Liver (tissue), 9 donors: Measurements from ENCODE around the gene MDC1. TPM values are rescaled to one million over a fixed set of nuclear protein-coding genes. Genes with fewer than 3 reads are reported as not detected.

ENCODE experiments used
- DNase-seq: peaks from one replicate; pipeline ENCODE4 v3.0.0-alpha.2; 2017; ENCODE audit warnings: low spot score
- H3K27ac ChIP-seq, 2 donors: one replicate each; pipeline ENCODE4 v1.7.0; 2013; ENCODE audit warnings: inconsistent platforms in 2 of 2, low read length in 2 of 2, control low read depth in 1 of 2, low read depth in 1 of 2, mild to moderate bottlenecking in 1 of 2
- H3K27me3 ChIP-seq, 4 donors: one replicate each; pipeline versions ENCODE4 v1.6.1 to v1.7.0; 2013; ENCODE audit warnings: low read length in 3 of 4, inconsistent platforms in 1 of 4, mild to moderate bottlenecking in 1 of 4, moderate library complexity in 1 of 4; ENCODE audit not compliant: control insufficient read depth in 4 of 4, insufficient read depth in 4 of 4
- H3K36me3 ChIP-seq, 4 donors: one replicate each; pipeline versions ENCODE4 v1.6.1 to v1.7.0; 2013; ENCODE audit warnings: low read length in 3 of 4, mild to moderate bottlenecking in 3 of 4, low read depth in 1 of 4, moderate library complexity in 1 of 4; ENCODE audit not compliant: control insufficient read depth in 4 of 4, insufficient read depth in 3 of 4
- H3K4me1 ChIP-seq, 4 donors: one replicate each; pipeline versions ENCODE4 v1.6.1 to v1.7.0; 2013; ENCODE audit warnings: low read length in 3 of 4, mild to moderate bottlenecking in 3 of 4, moderate library complexity in 1 of 4; ENCODE audit not compliant: control insufficient read depth in 4 of 4, insufficient read depth in 4 of 4
- H3K4me3 ChIP-seq, 3 donors: one replicate each; pipeline versions ENCODE4 v1.6.1 to v1.7.0; 2013; ENCODE audit warnings: low read length in 3 of 3, control low read depth in 1 of 3, low read depth in 1 of 3, mild to moderate bottlenecking in 1 of 3
- H3K9ac ChIP-seq, 2 donors: one replicate each; pipeline ENCODE4 v1.7.0; 2013; ENCODE audit warnings: low read length in 2 of 2, mild to moderate bottlenecking in 2 of 2, moderate library complexity in 2 of 2, control low read depth in 1 of 2, low read depth in 1 of 2
- H3K9me3 ChIP-seq, 4 donors: one replicate each; pipeline versions ENCODE4 v1.6.1 to v1.7.0; 2013; ENCODE audit warnings: low read length in 3 of 4; ENCODE audit not compliant: control insufficient read depth in 4 of 4
- ATF3 ChIP-seq: IDR thresholded peaks from 2 replicates; pipeline ENCODE4 v1.6.1; 2016; ENCODE audit warnings: antibody characterized with exemption
- CTCF ChIP-seq: fragments of 150-350 bp; IDR thresholded peaks from 2 replicates; pipeline ENCODE4 v1.5.1; 2017; ENCODE audit warnings: improper control_type of control experiment, low read depth, low read length; ENCODE audit not compliant: missing input control
- EGR1 ChIP-seq, 2 donors: IDR thresholded peaks; 2 replicates each; pipeline ENCODE4 v1.6.1; 2016 to 2018; ENCODE audit warnings: antibody characterized with exemption in 2 of 2, low read depth in 2 of 2
- FOXA1 ChIP-seq: IDR thresholded peaks from 2 replicates; pipeline ENCODE4 v1.6.1; 2016; ENCODE audit warnings: antibody characterized with exemption
- FOXA2 ChIP-seq: IDR thresholded peaks from 2 replicates; pipeline ENCODE4 v1.6.1; 2016; ENCODE audit warnings: antibody characterized with exemption
- GABPA ChIP-seq, 2 donors: IDR thresholded peaks in 1 of 2; conservative IDR thresholded peaks in 1 of 2; 2 replicates each; pipeline ENCODE4 v1.6.1; 2016; ENCODE audit warnings: antibody characterized with exemption in 2 of 2, mild to moderate bottlenecking in 1 of 2, moderate library complexity in 1 of 2
- HNF4A ChIP-seq, 2 donors: conservative IDR thresholded peaks; 2 replicates each; pipeline ENCODE4 v1.6.1; 2016; ENCODE audit warnings: antibody characterized with exemption in 2 of 2, mild to moderate bottlenecking in 2 of 2
- HNF4G ChIP-seq: IDR thresholded peaks from 2 replicates; pipeline ENCODE4 v1.6.1; 2016; ENCODE audit warnings: antibody characterized with exemption
- JUND ChIP-seq, 2 donors: IDR thresholded peaks; 2 replicates each; pipeline ENCODE4 v1.6.1; 2016; ENCODE audit warnings: antibody characterized with exemption in 2 of 2
- MAX ChIP-seq: IDR thresholded peaks from 2 replicates; pipeline ENCODE4 v1.6.1; 2016; ENCODE audit warnings: antibody characterized with exemption
- NR2F2 ChIP-seq: IDR thresholded peaks from 2 replicates; pipeline ENCODE4 v1.6.1; 2016; ENCODE audit warnings: antibody characterized with exemption
- RAD21 ChIP-seq, 2 donors: IDR thresholded peaks; 2 replicates each; pipeline ENCODE4 v1.6.1; 2016; ENCODE audit warnings: antibody characterized with exemption in 2 of 2, mild to moderate bottlenecking in 2 of 2
- REST ChIP-seq: IDR thresholded peaks from 2 replicates; pipeline ENCODE4 v1.6.1; 2016; ENCODE audit warnings: antibody characterized with exemption, mild to moderate bottlenecking
- RXRA ChIP-seq, 2 donors: IDR thresholded peaks; 2 replicates each; pipeline ENCODE4 v1.6.1; 2017 to 2018; ENCODE audit warnings: antibody characterized with exemption in 2 of 2, mild to moderate bottlenecking in 1 of 2
- SP1 ChIP-seq: IDR thresholded peaks from 2 replicates; pipeline ENCODE4 v1.6.1; 2018; ENCODE audit warnings: antibody characterized with exemption, mild to moderate bottlenecking
- TAF1 ChIP-seq: conservative IDR thresholded peaks from 2 replicates; pipeline ENCODE4 v1.6.1; 2016; ENCODE audit warnings: antibody characterized with exemption, mild to moderate bottlenecking
- YY1 ChIP-seq: IDR thresholded peaks from 2 replicates; pipeline ENCODE4 v1.6.1; 2016; ENCODE audit warnings: antibody characterized with exemption, mild to moderate bottlenecking
- ZBTB33 ChIP-seq: IDR thresholded peaks from 2 replicates; pipeline ENCODE4 v1.6.1; 2016; ENCODE audit warnings: antibody characterized with exemption
- WGBS: extraction: QIAGEN DNeasy Blood & Tissue Kit; methylation state at CpG from one replicate; pipeline ENCODE4 v1.1.7; 2013; 5-methylcytosine and 5-hydroxymethylcytosine counted together
- polyA plus RNA-seq, 2 donors: library from polyadenylated mRNA; stranded (reverse) in 1 of 2; unstranded in 1 of 2; fragments of 200-250 nt in 1 of 2; fragments of >200 nt in 1 of 2; fragmentation: Nextera tagmentation in 1 of 2; extraction: Ambion mirVana in 1 of 2; gene quantifications; one replicate each; pipeline versions ENCODE4 v1.2.1 to v1.2.3, GENCODE V29; 2013 to 2015
- total RNA-seq, 2 donors: library from RNA; depleted of rRNA; stranded (reverse); fragments of >200 nt; gene quantifications; one replicate each; pipeline ENCODE4 v1.2.3, GENCODE V29; 2014
- donor health status: healthy.
- donor health status: healthy.
- donor health status: healthy.
- donor health status: healthy.
- donor health status: healthy.

The MDC1 gene
- total RNA-seq = 10 to 100 TPM in 1 of 2 donors, 1 to 10 TPM in 1; 9.0 to 15.5 TPM
- 1 to 10 TPM; 5.9 to 7.7 TPM for polyA plus RNA-seq

- no peaks in the 10 kb centered on the region for H3K27me3 ChIP-seq
- H3K27ac ChIP-seq = peak within 1 kb of the TSS; percentile 78 to 90
- peak; percentile 97 for DNase-seq
- under 1% methylated on average over 48 of the region's 48 CpGs for WGBS
- H3K36me3 ChIP-seq = peaks cover 2 to 19% (median 18%) of the 10 kb centered on the region in 4 donors
- H3K4me1 ChIP-seq = peaks cover 4 to 22% (median 18%) of the 10 kb centered on the region in 4 donors
- peak within 1 kb of the TSS; percentile 65 to 75 (median 67) for H3K4me3 ChIP-seq
- H3K9ac ChIP-seq = peak within 1 kb of the TSS; percentile 62 to 68
- H3K9me3 ChIP-seq = no peaks in the 10 kb centered on the region
- TF ChIP-seq FOXA1 (peak; percentile 73), TAF1 (peak; percentile 94), MAX (peak; percentile 87), ZBTB33 (peak; percentile 97), NR2F2 (peak; percentile 81), ATF3 (peak; percentile 77), EGR1 (IDR thresholded peaks at IDR 0.05; ENCODE audit: low read depth in 2 of 2) (peak in 1 of 2 donors; percentile 76), GABPA (IDR thresholded peaks at IDR 0.05 in 1 of 2, conservative IDR thresholded peaks at IDR 0.05 in 1 of 2) (peak; percentile 37 to 80), REST (peak; percentile 94), RXRA (IDR thresholded peaks at IDR 0.05) (peak; percentile 75 to 84), JUND (IDR thresholded peaks at IDR 0.05) (peak; percentile 87 to 89), CTCF (peak; percentile 59), HNF4A (conservative IDR thresholded peaks at IDR 0.05) (peak; percentile 33 to 60), SP1 (peak; percentile 96), RAD21 (IDR thresholded peaks at IDR 0.05) (peak; percentile 47 to 68), HNF4G (peak; percentile 22), FOXA2 (peak; percentile 57), YY1 (peak; percentile 98)
These were observed at the start of gene MDC1 for GRCh38 chr6:30717129-30717844. Gene MDC1 (minus strand): TSS chr6:30717281. CDS start chr6:30715175, 2,106 bp downstream.
